GM12872 (cell line): ENCODE results near the gene CABP4.

Source experiments
- TF ChIP-seq, protein P1 (sequence below): IDR thresholded peaks from 3 replicates; pipeline ENCODE4 v1.5.1; 2011; ENCODE audit warnings: low read depth, mild to moderate bottlenecking, low read length, moderate library complexity; ENCODE audit not compliant: insufficient read depth

CABP4 gene

DNA sequence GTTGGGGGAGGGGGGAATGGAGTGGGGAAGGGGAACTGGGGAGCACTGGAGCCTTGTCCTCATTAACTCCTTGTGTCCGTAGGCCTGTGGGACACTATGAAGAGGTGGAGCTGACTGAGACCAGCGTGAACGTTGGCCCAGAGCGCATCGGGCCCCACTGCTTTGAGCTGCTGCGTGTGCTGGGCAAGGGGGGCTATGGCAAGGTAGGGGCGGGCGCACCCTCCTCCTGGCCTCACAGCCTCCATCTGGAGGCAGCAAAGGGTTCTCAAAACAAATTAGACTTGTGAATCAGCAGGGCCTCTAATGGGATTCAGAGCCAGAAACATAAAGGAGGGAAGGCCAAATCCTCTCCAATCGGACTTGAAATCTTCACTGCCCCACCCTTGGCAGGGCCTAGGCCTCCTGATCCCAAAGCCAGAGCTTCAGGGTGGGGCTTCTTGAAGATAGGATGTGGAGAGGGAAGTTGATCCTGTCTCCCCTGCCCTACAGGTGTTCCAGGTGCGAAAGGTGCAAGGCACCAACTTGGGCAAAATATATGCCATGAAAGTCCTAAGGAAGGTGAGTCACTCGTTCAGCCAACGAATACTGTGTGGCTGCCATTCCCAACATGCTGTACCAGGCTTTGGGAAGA is 26.0 kb upstream of the CABP4 start:
- TF ChIP-seq, protein P1, sequence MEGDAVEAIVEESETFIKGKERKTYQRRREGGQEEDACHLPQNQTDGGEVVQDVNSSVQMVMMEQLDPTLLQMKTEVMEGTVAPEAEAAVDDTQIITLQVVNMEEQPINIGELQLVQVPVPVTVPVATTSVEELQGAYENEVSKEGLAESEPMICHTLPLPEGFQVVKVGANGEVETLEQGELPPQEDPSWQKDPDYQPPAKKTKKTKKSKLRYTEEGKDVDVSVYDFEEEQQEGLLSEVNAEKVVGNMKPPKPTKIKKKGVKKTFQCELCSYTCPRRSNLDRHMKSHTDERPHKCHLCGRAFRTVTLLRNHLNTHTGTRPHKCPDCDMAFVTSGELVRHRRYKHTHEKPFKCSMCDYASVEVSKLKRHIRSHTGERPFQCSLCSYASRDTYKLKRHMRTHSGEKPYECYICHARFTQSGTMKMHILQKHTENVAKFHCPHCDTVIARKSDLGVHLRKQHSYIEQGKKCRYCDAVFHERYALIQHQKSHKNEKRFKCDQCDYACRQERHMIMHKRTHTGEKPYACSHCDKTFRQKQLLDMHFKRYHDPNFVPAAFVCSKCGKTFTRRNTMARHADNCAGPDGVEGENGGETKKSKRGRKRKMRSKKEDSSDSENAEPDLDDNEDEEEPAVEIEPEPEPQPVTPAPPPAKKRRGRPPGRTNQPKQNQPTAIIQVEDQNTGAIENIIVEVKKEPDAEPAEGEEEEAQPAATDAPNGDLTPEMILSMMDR: no peak

DNA sequence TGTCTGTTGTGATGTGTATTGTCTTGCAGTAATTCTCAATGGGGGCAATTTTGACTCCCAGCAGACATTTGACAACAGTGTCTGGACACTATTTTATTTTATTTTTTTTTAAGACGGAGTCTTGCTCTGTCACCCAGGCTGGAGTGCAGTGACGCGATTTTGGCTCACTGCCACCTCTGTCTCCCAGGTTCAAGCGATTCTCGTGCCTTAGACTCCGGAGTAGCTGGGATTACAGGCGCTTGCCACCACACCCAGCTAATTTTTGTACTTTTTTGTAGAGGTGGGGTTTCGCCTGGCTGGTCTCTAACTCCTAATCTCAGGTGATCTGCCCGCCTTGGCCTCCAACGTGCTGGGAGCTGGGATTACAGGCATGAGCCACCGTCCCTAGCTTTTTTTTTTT is 25.4 kb upstream of the CABP4 start:
- TF ChIP-seq, protein P1: no peak

DNA sequence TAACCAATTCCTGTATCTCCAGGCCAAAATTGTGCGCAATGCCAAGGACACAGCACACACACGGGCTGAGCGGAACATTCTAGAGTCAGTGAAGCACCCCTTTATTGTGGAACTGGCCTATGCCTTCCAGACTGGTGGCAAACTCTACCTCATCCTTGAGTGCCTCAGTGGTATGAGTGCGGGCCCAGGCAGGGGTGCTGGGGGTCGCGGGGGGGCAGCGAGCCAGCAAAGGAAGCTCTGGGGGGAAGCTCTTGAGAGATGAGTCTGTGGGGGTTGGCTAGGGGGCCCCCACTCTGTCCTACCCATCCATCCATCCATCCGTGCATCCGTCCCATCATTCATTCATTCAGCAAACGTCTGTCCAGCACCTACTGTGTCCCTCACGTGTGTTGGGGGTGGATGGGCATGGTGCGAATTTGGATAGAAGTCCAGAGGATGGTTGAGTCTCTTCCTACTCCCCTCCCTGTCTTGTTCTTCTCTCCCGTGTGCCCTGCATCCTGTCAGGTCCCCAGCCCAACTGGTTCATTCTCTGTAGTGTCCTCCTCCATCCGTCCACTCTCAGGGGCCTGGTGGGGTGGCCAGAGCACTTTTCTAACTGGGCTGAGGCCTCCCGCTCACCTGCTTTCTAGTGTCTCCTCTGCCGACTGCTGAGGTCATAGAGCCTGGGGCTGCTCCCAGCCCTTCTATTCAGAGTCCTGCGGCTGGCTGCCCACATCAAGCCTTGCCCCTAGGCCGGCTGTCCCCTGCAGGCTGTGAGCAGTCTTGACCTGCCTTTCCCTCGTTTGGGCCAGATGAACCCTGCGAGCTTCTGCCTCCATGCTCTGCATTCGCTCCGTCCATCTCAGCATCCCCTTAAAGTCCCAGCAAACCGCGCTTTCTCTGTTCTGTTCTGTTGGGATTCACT is 23.6 kb upstream of the CABP4 start:
- TF ChIP-seq, protein P1: no peak

DNA sequence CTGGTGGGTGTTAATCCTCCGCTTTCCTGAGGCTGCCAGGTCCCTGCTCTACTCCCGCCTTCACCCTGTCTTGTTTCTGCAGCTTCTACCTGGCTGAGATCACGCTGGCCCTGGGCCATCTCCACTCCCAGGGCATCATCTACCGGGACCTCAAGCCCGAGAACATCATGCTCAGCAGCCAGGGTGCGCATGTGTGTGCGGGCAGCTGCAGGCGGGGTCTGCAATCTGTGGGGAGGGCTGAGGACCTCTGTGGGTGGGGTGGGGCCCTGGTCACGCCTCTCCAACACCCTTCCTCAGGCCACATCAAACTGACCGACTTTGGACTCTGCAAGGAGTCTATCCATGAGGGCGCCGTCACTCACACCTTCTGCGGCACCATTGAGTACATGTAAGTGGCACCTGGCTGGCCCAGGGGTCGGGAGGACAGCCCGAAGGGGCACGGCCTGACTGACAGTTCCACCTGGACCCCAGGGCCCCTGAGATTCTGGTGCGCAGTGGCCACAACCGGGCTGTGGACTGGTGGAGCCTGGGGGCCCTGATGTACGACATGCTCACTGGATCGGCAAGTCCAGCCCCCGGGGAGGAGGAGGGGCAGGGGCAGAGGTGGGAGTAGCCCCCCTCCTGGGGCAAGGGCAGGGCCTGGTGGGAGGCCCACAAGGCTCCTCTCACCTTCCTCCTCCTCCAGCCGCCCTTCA is 22.4 kb upstream of the CABP4 start:
- TF ChIP-seq, protein P1: no peak

DNA sequence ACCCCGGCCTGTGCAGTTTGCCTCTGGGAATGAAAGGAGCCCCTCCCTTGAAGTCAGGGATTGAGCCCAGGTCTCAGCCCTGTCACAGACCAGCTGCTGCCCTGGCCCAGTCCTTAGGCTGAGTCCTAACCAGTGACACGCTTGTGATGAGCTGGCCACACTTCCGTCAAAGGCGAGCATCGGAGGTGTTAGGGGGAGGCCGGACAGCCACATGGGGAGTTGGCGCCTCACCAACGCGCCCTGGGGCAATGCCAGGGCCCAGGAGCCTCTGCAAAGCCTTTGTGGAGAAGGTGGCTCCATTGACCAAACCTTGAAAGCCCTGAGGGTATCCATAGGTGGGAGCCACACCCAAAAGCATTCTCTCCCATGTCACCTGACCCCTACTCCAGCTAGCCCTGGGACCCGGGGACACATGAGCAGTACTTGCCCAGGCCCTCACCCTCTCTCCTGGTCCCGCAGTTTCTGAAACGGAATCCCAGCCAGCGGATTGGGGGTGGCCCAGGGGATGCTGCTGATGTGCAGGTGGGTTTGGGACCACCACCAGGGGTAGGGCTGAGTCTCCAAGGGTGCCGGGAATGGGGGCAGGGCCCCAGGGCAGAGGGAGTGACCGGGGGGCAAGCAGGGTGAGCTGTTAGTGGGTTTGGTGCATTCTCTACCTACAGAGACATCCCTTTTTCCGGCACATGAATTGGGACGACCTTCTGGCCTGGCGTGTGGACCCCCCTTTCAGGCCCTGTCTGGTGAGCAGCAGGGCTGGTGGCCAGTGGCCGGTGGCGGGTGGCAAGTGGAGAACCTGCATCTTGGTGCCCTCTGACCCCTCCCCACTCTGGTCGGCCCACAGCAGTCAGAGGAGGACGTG is 21.4 kb upstream of the CABP4 start:
- TF ChIP-seq, protein P1: no peak

DNA sequence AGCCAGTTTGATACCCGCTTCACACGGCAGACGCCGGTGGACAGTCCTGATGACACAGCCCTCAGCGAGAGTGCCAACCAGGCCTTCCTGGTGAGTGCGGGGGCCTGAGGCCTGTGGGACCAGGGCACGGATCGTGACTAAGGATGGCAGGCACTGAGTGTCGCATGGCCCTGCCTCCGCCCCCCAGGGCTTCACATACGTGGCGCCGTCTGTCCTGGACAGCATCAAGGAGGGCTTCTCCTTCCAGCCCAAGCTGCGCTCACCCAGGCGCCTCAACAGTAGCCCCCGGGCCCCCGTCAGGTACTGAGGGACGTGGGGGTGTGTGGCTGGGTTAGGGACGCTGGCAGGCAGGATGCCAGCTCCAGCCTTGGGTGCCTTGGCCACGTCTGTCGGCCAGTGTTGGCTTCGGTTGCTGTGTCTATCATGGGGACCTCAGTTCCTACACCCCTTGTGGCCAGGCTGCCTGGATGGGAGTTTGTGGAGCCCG is 20.7 kb upstream of the CABP4 start:
- TF ChIP-seq, protein P1: no peak
